PC-9 (cell line): Measurements from ENCODE around the gene PGAP3. TPM values are rescaled to one million over a fixed set of nuclear protein-coding genes. Genes with fewer than 3 reads are reported as not detected.

ENCODE experiments used
- BruUV-seq: library from RNA; stranded (reverse); fragments of 400-500 nt; replicated peaks from 2 replicates; lab custom pipeline; 2021; lab: Mats Ljungman, UMichigan
- CTCF ChIA-PET: fragments of 300-600 bp; sonication (Branson Sonifier 250); formaldehyde crosslinking; loops from one replicate; lab custom pipeline; 2022; ENCODE audit warnings: antibody characterized with exemption; lab: Charles Lee
- POLR2A ChIA-PET: fragments of 300-600 bp; sonication (Branson Sonifier 250); formaldehyde crosslinking; loops from one replicate; lab custom pipeline; 2022; ENCODE audit warnings: antibody characterized with exemption; ENCODE audit not compliant: unreplicated experiment; lab: Charles Lee
- DNase-seq, 2 experiments: peaks; one replicate each; pipeline versions ENCODE4 v3.0.0 to v3.0.0-alpha.2; 2015 to 2022; ENCODE audit warnings: mixed read lengths in 1 of 2
- H2AFZ ChIP-seq: fragments of 200-600 bp; sonication (generic); 2 replicates; pipeline ENCODE4 v1.8.1; 2017; ENCODE audit warnings: antibody characterized with exemption
- H3F3A ChIP-seq: fragments of 200-600 bp; sonication (generic); 2 replicates; pipeline ENCODE4 v1.8.1; 2017; ENCODE audit warnings: antibody characterized with exemption, mild to moderate bottlenecking, low read depth; ENCODE audit not compliant: insufficient read depth
- H3K27ac ChIP-seq: fragments of 200-600 bp; sonication (generic); 2 replicates; pipeline ENCODE4 v1.6.1; 2016; ENCODE audit warnings: mixed run types
- H3K27me3 ChIP-seq: fragments of 200-600 bp; sonication (generic); 2 replicates; pipeline ENCODE4 v1.6.1; 2016; ENCODE audit warnings: low read depth, mixed run types; ENCODE audit not compliant: insufficient read depth
- H3K36me3 ChIP-seq: fragments of 200-600 bp; sonication (generic); 2 replicates; pipeline ENCODE4 v1.6.1; 2016; ENCODE audit warnings: low read depth, mixed run types
- H3K4me1 ChIP-seq: fragments of 200-600 bp; sonication (generic); replicated peaks from 2 replicates; pipeline ENCODE4 v1.6.1; 2016; ENCODE audit warnings: mixed run types; ENCODE audit not compliant: insufficient read depth
- H3K4me2 ChIP-seq: fragments of 200-600 bp; sonication (generic); 2 replicates; pipeline ENCODE4 v1.6.1; 2017; ENCODE audit warnings: mixed run types
- H3K4me3 ChIP-seq: fragments of 200-600 bp; sonication (generic); 2 replicates; pipeline ENCODE4 v1.6.1; 2016; ENCODE audit warnings: mixed run types
- H3K79me2 ChIP-seq: fragments of 200-600 bp; sonication (generic); 2 replicates; pipeline ENCODE4 v1.6.1; 2017; ENCODE audit warnings: low read depth, mixed run types
- H3K9me2 ChIP-seq: fragments of 200-600 bp; sonication (generic); 2 replicates; pipeline ENCODE4 v1.8.1; 2017; ENCODE audit warnings: mild to moderate bottlenecking; ENCODE audit not compliant: insufficient read depth
- H3K9me3 ChIP-seq: fragments of 200-600 bp; sonication (generic); 2 replicates; pipeline ENCODE4 v1.8.1; 2016; ENCODE audit warnings: low read depth; ENCODE audit not compliant: insufficient read depth
- H4K20me1 ChIP-seq: fragments of 200-600 bp; sonication (generic); 2 replicates; pipeline ENCODE4 v1.8.1; 2017; ENCODE audit not compliant: insufficient read depth
- EZH2 ChIP-seq: fragments of 200-600 bp; sonication (generic); IDR thresholded peaks from 2 replicates; pipeline ENCODE4 v1.8.0; 2017; ENCODE audit warnings: antibody characterized with exemption, low read depth
- intact Hi-C: fragments of 100-400 bp; cut with micrococcal nuclease; formaldehyde crosslinking; loops from one replicate; pipeline ENCODE4 v1.10.0; 2022; ENCODE audit not compliant: unreplicated experiment
- total RNA-seq: library from RNA; stranded (reverse); gene quantifications from 2 replicates; pipeline ENCODE4 v1.2.3, GENCODE V29; 2021
- TF ChIP-seq, protein P1 (sequence below): fragments of 200-600 bp; sonication (generic); conservative IDR thresholded peaks from 2 replicates; pipeline ENCODE4 v1.6.1; 2017; ENCODE audit warnings: mixed run types, antibody characterized with exemption, mild to moderate bottlenecking, moderate library complexity

The PGAP3 gene
- total RNA-seq, 1 experiment from 2014 or later: 15.0 TPM

DNA sequence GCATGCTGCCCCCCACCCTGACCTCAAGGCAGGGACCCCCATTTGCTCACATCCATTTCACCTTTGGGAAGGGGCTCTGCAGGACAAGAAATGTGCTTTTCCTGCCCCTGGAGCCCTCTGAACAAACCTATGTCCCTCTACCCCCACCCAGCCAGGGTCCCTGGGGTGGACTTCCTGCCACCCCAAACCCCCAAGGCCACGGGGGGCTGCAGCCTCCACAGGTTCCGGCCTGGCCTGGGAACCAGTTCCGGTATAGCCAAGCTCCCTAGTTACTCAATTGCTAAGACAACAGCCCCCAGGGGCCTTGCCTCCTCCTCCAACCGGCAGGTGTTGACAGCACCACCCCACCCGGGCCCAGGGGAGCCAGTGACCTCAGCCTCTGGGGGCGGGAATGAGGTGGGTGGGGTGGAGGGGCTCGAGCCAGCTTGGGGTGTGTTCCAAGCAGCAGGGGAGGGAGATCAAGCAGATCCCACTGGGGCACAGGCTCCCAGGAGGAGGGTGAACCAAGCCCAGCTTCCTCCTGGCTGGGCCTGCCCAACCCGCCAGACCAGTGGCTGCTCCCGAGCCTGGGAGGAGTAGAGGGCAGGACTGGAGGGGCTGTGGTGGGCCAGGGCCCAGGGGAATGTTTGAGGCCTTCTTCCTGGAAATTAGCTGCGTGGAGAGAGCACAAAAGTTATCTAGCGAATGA, 13.0 kb downstream of the PGAP3 start:
- Histone ChIP-seq H3K27me3 (no peaks in the 10 kb centered on the region), H3K79me2 (no peaks in the 10 kb centered on the region), H3K4me3 (no peak overlapping the region), H3K4me1 (peaks cover 34% of the 10 kb centered on the region), H3K36me3 (no peaks in the 10 kb centered on the region), H3K9me2 (no peaks in the 10 kb centered on the region), H2AFZ (no peak overlapping the region), H3F3A (peaks cover 32% of the 10 kb centered on the region), H3K9me3 (no peaks in the 10 kb centered on the region), H3K4me2 (peak overlapping the region; percentile 69), H3K27ac (peak overlapping the region; percentile 65), H4K20me1 (no peaks in the 10 kb centered on the region)
- no TSS peak for BruUV-seq
- ChIA-PET CTCF (interaction anchor here (0.7 to 0.9 kb wide), 4 partner anchors 13 to 507 kb away, joined by 3 to 5 read pairs (median 5); no protein-coding TSS in a partner anchor), POLR2A (interaction anchor here (0.6 to 1.0 kb wide), 5 partner anchors 18 to 278 kb away, joined by 6 to 9 read pairs (median 7); partner anchors contain the start of gene ERBB2)
- TF ChIP-seq EZH2: no peak
- TF ChIP-seq, protein P1, sequence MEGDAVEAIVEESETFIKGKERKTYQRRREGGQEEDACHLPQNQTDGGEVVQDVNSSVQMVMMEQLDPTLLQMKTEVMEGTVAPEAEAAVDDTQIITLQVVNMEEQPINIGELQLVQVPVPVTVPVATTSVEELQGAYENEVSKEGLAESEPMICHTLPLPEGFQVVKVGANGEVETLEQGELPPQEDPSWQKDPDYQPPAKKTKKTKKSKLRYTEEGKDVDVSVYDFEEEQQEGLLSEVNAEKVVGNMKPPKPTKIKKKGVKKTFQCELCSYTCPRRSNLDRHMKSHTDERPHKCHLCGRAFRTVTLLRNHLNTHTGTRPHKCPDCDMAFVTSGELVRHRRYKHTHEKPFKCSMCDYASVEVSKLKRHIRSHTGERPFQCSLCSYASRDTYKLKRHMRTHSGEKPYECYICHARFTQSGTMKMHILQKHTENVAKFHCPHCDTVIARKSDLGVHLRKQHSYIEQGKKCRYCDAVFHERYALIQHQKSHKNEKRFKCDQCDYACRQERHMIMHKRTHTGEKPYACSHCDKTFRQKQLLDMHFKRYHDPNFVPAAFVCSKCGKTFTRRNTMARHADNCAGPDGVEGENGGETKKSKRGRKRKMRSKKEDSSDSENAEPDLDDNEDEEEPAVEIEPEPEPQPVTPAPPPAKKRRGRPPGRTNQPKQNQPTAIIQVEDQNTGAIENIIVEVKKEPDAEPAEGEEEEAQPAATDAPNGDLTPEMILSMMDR: no peak
- peak; percentile 78 to 80 for DNase-seq
- intact Hi-C loops: loop anchor here (2.0 to 5.0 kb wide), 2 partner anchors 30 to 62 kb away; partner anchors contain the start of gene GRB7

GRCh38 chr17:39674179-39674578, 13.7 kb downstream of the PGAP3 start:
- Histone ChIP-seq H3K9me2 (no peaks in the 10 kb centered on the region), H3K79me2 (no peaks in the 10 kb centered on the region), H3K4me2 (peak overlapping the region; percentile 69), H3K27me3 (no peaks in the 10 kb centered on the region), H2AFZ (no peak overlapping the region), H3K4me1 (peaks cover 34% of the 10 kb centered on the region), H3K36me3 (no peaks in the 10 kb centered on the region), H3F3A (peaks cover 34% of the 10 kb centered on the region), H3K27ac (peak overlapping the region; percentile 65), H4K20me1 (no peaks in the 10 kb centered on the region), H3K9me3 (no peaks in the 10 kb centered on the region), H3K4me3 (no peak overlapping the region)
- intact Hi-C loops: loop anchor here (2.0 kb wide), 1 partner anchor 31 kb away; no protein-coding TSS in a partner anchor
- CTCF ChIA-PET: no interaction called here
- DNase-seq: no peak
- no TSS peak for BruUV-seq
- TF ChIP-seq, protein P1: no peak
- no peak for TF ChIP-seq EZH2
- POLR2A ChIA-PET: no interaction called here

DNA sequence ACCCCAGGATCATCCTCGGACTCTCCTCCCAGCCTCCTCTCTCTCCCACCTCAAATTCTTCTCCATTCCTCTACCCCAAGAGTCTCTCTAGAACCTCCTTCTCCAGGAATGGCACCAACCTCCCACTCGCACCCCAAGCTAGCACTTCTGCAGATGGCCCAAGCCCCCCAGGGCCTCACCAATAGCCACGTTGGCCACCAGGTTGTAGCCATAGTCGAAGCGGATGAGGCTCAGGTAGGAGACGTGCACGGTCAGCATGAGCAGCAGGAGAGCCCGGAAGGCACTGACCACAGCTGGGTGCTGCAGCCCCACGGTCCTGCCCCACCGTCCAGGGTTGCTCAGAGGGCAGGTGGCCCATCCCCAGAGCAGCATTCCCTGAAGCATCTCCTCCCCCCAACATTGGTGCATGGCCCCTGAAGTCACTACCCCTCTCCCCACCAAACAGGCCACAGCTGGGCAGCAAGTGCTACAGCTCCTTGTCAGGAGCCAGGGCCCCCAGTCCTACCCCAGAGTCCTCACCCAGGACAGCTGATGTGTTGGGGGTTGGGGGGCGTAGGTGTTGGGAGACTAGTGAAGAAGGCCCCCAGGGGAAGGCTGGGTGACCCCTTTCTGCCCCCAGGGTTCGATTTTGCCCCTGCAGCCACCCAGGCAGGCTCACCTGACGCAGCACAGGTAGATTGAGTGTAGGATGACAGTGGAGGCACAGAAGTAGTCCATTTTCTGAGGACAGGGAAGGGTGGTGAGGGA, 14.3 kb downstream of the PGAP3 start:
- Histone ChIP-seq H3K36me3 (no peaks in the 10 kb centered on the region), H3F3A (peaks cover 37% of the 10 kb centered on the region), H3K4me1 (peaks cover 38% of the 10 kb centered on the region), H3K27ac (no peak overlapping the region), H3K4me2 (no peak overlapping the region), H3K4me3 (no peak overlapping the region), H3K27me3 (no peaks in the 10 kb centered on the region), H2AFZ (no peak overlapping the region), H3K79me2 (no peaks in the 10 kb centered on the region), H4K20me1 (no peaks in the 10 kb centered on the region), H3K9me2 (no peaks in the 10 kb centered on the region), H3K9me3 (no peaks in the 10 kb centered on the region)
- no peak for DNase-seq
- no TSS peak for BruUV-seq
- ChIA-PET POLR2A (no interaction called here), CTCF (no interaction called here)
- intact Hi-C loops: loop anchor here (2.0 kb wide), 2 partner anchors 31 to 51 kb away; no protein-coding TSS in a partner anchor
- TF ChIP-seq, protein P1: no peak
- TF ChIP-seq EZH2: no peak
